ENCODE results near the gene TRAM2. TPM values are rescaled to one million over a fixed set of nuclear protein-coding genes. Genes with fewer than 3 reads are reported as not detected.

The TRAM2 gene
- total and polyA plus RNA-seq, 2 of the 13 experiments (the other 11 are each of a cell fraction or from before 2014, with no cell fraction given), result 49.1 to 72.5 TPM

DNA sequence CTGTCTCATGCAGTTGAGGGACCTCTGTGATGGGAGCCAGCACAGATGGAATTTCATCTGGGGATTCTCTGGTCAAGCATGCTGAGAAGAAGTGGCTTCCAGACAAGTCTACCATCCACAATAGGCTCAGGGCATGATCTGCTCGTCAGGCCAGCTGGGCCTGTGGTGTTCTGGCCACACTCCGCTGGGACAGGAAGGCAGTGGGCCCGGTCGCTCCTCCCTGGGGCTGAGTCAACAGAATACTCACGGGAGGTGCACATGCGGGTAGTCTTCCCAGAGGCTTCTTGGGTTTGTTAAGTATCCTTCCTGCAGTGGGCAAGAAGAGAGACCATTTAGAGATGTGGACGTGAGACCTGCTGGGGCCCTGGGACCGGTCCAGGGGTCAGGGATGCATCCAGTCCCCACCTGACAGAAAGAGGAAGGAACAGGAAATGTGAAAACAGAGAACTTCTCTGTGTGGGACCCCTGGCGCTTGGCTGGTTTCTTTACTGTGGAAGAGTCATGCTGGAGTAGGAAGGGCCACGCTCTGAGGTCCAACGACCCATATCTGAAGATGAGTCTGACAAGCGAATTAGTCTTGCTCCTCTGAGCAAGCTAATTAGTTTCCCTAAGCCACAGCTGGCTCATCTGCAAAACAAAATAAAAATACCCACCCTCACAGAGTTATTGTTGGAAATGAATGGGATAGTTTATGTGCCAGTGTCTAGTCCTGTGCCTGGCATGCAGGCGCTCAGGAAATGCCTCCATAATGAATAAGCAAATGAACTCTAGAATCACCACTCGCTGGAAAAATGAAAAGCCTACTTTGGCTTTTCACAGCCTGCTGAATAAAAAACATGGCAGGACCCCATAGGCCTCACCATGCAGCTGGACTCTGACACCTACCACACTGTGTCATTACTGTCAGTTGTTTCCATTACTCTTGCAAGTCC is 67.3 kb downstream of the TRAM2 start:
- H3K9ac ChIP-seq (ENCODE audit: insufficient read depth, low read depth, low read length), result no peak overlapping the region

More for the DNA sequence above, 67.3 kb downstream of the TRAM2 start:
- H3K9me3 ChIP-seq (ENCODE audit: low read length), result no peaks in the 10 kb centered on the region
- H4K20me1 ChIP-seq (ENCODE audit: insufficient read depth, low read length), result no peaks in the 10 kb centered on the region
- H3K4me1 ChIP-seq (ENCODE audit: insufficient read depth, low read length), result peaks cover 23% of the 10 kb centered on the region
- no TSS peak for BruUV-seq (replicated peaks)
- FAIRE-seq, result no peak
- ATAC-seq, result no peak
- in situ Hi-C loops (cut with HindIII; ENCODE audit: extremely low pct_ligation_motif_present, low pct_unique_long_range_greater_than_20kb), result no loop called here
- intact Hi-C loops (cut with micrococcal nuclease; ENCODE audit: unreplicated experiment), result loop anchor here (10.0 kb wide), 1 partner anchor 155 kb away; no protein-coding TSS in a partner anchor
- no peak overlapping the region for H3K27ac ChIP-seq (ENCODE audit: extremely low read length, insufficient read depth, low read length)
- H2AFZ ChIP-seq (ENCODE audit: low read length), result no peak overlapping the region
- ChIA-PET CTCF (ENCODE audit: low intra/inter-chr PET ratio, low total read pairs) (no interaction called here), POLR2A (no interaction called here)
- no peaks in the 10 kb centered on the region for H3K79me2 ChIP-seq (ENCODE audit: insufficient read depth, low read length)
- no peaks in the 10 kb centered on the region for H3K27me3 ChIP-seq (ENCODE audit: control insufficient read depth in 1 of 2, insufficient read depth in 2 of 2, low read length in 2 of 2)
- TF ChIP-seq ZBTB20 (CRISPR knock-in tag; IDR thresholded peaks at IDR 0.05; ENCODE audit: borderline replicate concordance, low read depth), result no peak
- no peak for TF ChIP-seq TGIF2 (CRISPR knock-in tag; IDR thresholded peaks at IDR 0.05)
- TF ChIP-seq, protein P1, sequence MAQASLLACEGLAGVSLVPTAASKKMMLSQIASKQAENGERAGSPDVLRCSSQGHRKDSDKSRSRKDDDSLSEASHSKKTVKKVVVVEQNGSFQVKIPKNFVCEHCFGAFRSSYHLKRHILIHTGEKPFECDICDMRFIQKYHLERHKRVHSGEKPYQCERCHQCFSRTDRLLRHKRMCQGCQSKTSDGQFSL (CRISPR knock-in tag; IDR thresholded peaks at IDR 0.05), result no peak
- no peak for TF ChIP-seq TBP (CRISPR knock-in tag; IDR thresholded peaks at IDR 0.05)
- no peak for TF ChIP-seq SAFB2 (CRISPR knock-in tag; IDR thresholded peaks at IDR 0.05; ENCODE audit: borderline replicate concordance, low read depth)
- no peak for TF ChIP-seq SKI (IDR thresholded peaks at IDR 0.05; ENCODE audit: partially characterized antibody)
- no peak for TF ChIP-seq CEBPB (IDR thresholded peaks at IDR 0.05; ENCODE audit: borderline replicate concordance, low read depth, low read length)
- TF ChIP-seq ZNF230 (CRISPR knock-in tag; IDR thresholded peaks at IDR 0.05), result no peak
- TF ChIP-seq ZNF839 (CRISPR knock-in tag; IDR thresholded peaks at IDR 0.05; ENCODE audit: borderline replicate concordance), result no peak
- TF ChIP-seq, protein P2, sequence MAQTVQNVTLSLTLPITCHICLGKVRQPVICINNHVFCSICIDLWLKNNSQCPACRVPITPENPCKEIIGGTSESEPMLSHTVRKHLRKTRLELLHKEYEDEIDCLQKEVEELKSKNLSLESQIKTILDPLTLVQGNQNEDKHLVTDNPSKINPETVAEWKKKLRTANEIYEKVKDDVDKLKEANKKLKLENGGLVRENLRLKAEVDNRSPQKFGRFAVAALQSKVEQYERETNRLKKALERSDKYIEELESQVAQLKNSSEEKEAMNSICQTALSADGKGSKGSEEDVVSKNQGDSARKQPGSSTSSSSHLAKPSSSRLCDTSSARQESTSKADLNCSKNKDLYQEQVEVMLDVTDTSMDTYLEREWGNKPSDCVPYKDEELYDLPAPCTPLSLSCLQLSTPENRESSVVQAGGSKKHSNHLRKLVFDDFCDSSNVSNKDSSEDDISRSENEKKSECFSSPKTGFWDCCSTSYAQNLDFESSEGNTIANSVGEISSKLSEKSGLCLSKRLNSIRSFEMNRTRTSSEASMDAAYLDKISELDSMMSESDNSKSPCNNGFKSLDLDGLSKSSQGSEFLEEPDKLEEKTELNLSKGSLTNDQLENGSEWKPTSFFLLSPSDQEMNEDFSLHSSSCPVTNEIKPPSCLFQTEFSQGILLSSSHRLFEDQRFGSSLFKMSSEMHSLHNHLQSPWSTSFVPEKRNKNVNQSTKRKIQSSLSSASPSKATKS (CRISPR knock-in tag; IDR thresholded peaks at IDR 0.05), result no peak
- no peak for TF ChIP-seq PAWR (CRISPR knock-in tag; IDR thresholded peaks at IDR 0.05; ENCODE audit: borderline replicate concordance)
- no peak for TF ChIP-seq ZNF569 (CRISPR knock-in tag; IDR thresholded peaks at IDR 0.05; ENCODE audit: borderline replicate concordance)
- TF ChIP-seq RARG (CRISPR knock-in tag; IDR thresholded peaks at IDR 0.05; ENCODE audit: low read depth), result no peak
- no peak for TF ChIP-seq TMF1 (CRISPR knock-in tag; IDR thresholded peaks at IDR 0.05; ENCODE audit: low read depth)
- no peak for TF ChIP-seq ZNF383 (CRISPR knock-in tag; IDR thresholded peaks at IDR 0.05; ENCODE audit: borderline replicate concordance)
- no peak for TF ChIP-seq ZNF780A (CRISPR knock-in tag; IDR thresholded peaks at IDR 0.05)
- H3K36me3 ChIP-seq (replicated peaks in 1 of 2; ENCODE audit: control insufficient read depth in 1 of 2, insufficient read depth in 2 of 2, low read length in 2 of 2), result peaks cover 55 to 98% of the 10 kb centered on the region in 2 experiments
- no peak overlapping the region for H3K4me2 ChIP-seq (ENCODE audit: low read depth, low read length)
- WGBS (ENCODE audit: low lambda C conversion rate), result 97% methylated on average over 11 of the region's 14 CpGs
- no peak for DNase-seq (ENCODE audit: low spot score)
- no peak overlapping the region for H3K4me3 ChIP-seq (replicated peaks in 1 of 3; ENCODE audit: insufficient read depth in 1 of 3, low read depth in 2 of 3, low read length in 3 of 3)

Measured in HepG2 (cell line).